Epithelial cell of esophagus (primary cell): ENCODE data around the gene EML6.

ENCODE experiments used
- DNase-seq: peaks from one replicate; pipeline ENCODE4 v3.0.0; 2010; ENCODE audit warnings: low read depth
- H3K4me3 ChIP-seq: 2 replicates; pipeline ENCODE4 v1.5.1; 2011; ENCODE audit warnings: mild to moderate bottlenecking, low read length, control low read depth
- TF ChIP-seq, protein P1 (sequence below): IDR thresholded peaks from 2 replicates; pipeline ENCODE4 v1.5.1; 2011; ENCODE audit warnings: low read depth, mild to moderate bottlenecking, low read length, control low read depth, inconsistent platforms; ENCODE audit not compliant: insufficient read depth; ENCODE audit errors: missing control alignments

EML6 gene

DNA sequence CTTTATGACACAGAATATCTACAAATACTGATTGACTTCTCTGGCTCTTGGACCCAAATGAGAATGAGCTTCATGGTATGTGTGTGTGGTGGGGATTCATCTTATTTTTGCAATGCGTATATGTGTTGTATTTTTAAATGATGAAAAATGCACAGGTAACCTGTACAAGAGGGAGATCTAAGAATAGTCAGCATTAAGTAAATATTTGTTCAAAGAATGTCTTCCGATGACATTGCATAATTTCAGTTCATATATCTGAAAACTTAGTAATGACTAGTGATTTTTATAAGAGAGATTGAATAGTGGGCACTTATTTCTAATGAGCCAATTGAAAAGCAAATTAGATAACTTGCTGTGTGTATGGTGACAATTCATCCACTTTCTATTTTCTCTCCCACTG is 66.4 kb downstream of the EML6 start:
- TF ChIP-seq, protein P1, sequence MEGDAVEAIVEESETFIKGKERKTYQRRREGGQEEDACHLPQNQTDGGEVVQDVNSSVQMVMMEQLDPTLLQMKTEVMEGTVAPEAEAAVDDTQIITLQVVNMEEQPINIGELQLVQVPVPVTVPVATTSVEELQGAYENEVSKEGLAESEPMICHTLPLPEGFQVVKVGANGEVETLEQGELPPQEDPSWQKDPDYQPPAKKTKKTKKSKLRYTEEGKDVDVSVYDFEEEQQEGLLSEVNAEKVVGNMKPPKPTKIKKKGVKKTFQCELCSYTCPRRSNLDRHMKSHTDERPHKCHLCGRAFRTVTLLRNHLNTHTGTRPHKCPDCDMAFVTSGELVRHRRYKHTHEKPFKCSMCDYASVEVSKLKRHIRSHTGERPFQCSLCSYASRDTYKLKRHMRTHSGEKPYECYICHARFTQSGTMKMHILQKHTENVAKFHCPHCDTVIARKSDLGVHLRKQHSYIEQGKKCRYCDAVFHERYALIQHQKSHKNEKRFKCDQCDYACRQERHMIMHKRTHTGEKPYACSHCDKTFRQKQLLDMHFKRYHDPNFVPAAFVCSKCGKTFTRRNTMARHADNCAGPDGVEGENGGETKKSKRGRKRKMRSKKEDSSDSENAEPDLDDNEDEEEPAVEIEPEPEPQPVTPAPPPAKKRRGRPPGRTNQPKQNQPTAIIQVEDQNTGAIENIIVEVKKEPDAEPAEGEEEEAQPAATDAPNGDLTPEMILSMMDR: no peak
- no peak for DNase-seq
- no peak overlapping the region for H3K4me3 ChIP-seq

DNA sequence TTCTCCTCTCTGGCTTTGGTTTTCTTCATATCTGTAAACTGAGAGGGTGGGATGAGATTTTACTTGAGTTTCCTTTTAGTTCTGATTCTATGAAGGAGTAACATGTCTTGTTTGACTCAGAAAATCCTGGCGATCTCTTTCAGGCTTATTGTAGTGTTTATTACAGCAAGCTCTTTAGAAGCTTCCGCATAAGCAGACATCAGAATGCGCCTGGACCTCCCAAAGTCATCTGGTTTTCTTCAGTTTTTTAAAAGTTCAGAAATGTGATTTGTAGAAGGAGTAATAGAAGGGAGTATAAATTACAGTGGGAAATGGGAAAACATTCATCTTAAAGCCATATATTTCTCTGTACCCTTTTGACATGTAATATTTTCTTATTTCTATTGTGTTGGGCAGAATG is 68.4 kb downstream of the EML6 start:
- no peak overlapping the region for H3K4me3 ChIP-seq
- TF ChIP-seq, protein P1: no peak
- no peak for DNase-seq

DNA sequence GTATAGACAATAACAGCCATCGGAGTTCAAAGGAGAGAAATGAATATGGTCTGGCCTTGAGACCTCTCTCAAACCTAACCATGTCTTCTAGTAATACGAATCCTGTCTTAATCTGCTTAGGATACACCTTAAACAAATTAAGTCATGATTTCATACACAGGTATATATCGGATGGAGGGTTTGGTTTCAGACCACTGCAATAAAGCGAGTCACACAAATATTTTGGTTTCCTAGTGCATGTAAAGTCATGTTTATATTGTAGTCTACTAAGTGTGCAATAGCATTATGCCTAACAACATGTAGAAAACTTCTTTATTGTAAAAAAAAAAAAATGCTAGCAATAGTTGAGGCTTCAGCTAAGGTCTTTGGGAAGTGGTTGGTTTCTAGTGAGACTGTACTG is 73.8 kb downstream of the EML6 start:
- no peak for DNase-seq
- no peak overlapping the region for H3K4me3 ChIP-seq
- TF ChIP-seq, protein P1: no peak

DNA sequence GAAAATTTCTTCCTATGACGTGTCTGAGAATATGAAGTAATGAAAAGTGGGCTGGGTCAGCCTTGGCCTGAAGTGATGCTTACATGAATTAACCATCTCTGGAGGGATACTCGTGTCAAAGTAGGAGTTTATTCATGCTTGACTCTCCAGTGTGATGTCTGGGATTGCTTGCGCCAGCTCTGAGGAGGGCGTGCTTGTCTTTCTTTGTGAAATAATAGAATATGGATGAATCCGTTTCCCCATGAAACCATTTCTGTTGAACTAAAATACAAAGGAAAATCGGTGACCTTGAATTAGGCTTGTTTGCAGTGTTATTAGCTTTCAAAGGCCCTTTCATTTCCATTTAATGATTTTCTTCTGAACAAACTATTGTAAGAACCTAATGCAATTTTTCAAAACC is 77.9 kb downstream of the EML6 start:
- DNase-seq: no peak
- TF ChIP-seq, protein P1: no peak
- no peak overlapping the region for H3K4me3 ChIP-seq

DNA sequence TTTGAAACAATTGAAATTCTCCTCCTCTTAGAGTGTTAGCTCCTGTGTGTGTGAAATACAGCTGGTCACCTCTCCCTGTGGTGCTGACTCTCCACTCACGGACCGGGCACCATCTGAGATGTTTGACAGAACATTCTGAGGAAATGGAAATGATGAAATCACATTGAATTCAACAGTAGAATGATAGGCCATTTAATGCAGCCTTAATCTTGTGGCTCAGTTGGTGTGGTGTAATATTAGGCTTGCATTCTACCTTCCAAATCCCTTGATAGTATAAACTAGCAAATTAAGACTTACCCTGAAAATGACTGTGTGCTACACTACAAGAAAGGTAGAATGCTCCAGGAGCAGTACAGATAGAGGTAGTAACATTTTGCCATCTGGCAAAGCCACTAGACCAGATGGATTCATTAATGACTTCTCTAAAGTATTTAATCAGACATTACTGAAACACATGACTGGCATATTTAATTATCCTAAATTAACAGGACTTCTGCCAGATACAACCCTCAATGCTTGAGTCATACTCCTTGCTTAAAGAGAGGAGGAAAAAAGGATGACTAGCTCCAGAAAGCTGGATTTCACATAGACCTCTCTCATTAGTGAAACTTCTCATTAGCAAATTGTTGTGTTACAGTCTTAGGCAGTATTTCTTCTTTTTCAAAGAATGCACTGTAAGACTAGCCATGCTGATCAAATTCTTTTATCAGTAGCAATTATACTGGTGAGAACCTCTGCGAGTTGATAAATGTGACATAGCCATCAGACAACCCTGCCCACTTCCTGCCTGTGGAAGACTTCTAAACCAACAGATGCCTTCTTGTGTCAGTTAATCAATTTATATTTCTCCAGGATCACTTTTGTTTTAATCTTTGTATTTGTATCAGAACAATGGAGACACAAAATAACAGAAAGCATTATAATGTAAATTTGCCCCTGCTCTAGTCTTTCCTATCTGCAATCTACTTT is 80.6 kb downstream of the EML6 start:
- DNase-seq: peak; percentile 32
- TF ChIP-seq, protein P1: no peak
- H3K4me3 ChIP-seq: no peak overlapping the region

DNA sequence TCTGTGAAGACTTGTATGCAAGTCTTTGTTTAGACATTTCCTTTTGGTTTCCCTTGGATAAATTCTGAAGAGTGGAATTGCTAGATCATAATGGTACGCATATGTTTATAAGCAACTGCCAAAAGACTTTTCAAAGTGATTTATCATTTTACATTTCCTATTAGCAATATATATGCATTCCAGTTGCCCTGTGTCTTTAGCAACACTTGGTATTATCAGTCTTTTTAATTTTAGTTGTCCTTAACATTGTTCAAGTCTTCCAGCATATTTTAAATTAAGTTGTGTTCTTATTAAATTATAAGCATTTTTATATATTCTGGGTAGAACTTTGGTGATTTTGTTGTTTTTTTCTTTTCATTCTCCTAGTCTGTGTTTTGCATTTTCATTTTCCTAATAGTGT is 81.8 kb downstream of the EML6 start:
- TF ChIP-seq, protein P1: no peak
- DNase-seq: no peak
- H3K4me3 ChIP-seq: no peak overlapping the region

DNA sequence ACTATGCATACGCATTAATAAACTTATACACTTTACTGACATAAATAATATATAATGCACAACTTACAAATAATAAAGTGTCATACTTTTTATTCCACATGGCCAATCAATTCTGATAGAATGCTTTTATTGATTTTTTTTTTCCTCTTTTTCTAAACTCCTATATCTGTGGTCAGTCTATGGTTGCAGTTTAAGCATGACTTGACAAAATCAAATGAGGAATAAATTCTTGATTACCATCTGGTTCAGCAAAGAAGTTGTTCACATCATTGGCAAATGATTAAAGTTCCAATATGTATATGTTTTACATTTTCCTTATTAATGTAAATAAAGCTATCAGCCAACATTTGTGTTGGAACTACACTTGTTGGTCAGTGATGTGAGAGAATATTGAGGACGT is 83.5 kb downstream of the EML6 start:
- no peak for DNase-seq
- TF ChIP-seq, protein P1: no peak
- H3K4me3 ChIP-seq: no peak overlapping the region
